Esophagus (tissue), 2 donors: ENCODE data around the gene PDE1A. TPM values are rescaled to one million over a fixed set of nuclear protein-coding genes. Genes with fewer than 3 reads are reported as not detected.
"Not testable (repeated sequence)": the region's sequence is repeated elsewhere in the genome, so short reads cannot be mapped to it uniquely, and the experiment has no call there.

Experiments used
- H3K27ac ChIP-seq, 2 donors: one replicate each; pipeline ENCODE4 v1.5.1; 2013; ENCODE audit warnings: low read depth in 2 of 2, mild to moderate bottlenecking in 2 of 2, inconsistent platforms in 1 of 2, low read length in 1 of 2, moderate library complexity in 1 of 2
- H3K27me3 ChIP-seq, 2 donors: one replicate each; pipeline ENCODE4 v1.6.1; 2013; ENCODE audit warnings: low read length in 2 of 2, control low read depth in 1 of 2, mild to moderate bottlenecking in 1 of 2; ENCODE audit not compliant: insufficient read depth in 2 of 2, control insufficient read depth in 1 of 2
- H3K36me3 ChIP-seq, 2 donors: one replicate each; pipeline ENCODE4 v1.6.1; 2013; ENCODE audit warnings: low read length in 1 of 2; ENCODE audit not compliant: control insufficient read depth in 2 of 2, insufficient read depth in 2 of 2
- H3K4me1 ChIP-seq, 2 donors: one replicate each; pipeline ENCODE4 v1.6.1; 2013; ENCODE audit warnings: low read length in 1 of 2; ENCODE audit not compliant: control insufficient read depth in 2 of 2, insufficient read depth in 2 of 2
- H3K4me3 ChIP-seq, 2 donors: one replicate each; pipeline ENCODE4 v1.5.1; 2013; ENCODE audit warnings: low read length in 2 of 2, mild to moderate bottlenecking in 2 of 2, low read depth in 1 of 2, moderate library complexity in 1 of 2
- H3K9me3 ChIP-seq, 2 donors: one replicate each; pipeline ENCODE4 v1.6.1; 2013; ENCODE audit warnings: mild to moderate bottlenecking in 2 of 2, low read depth in 1 of 2, low read length in 1 of 2, moderate library complexity in 1 of 2; ENCODE audit not compliant: control insufficient read depth in 2 of 2, insufficient read depth in 1 of 2
- WGBS, 2 donors: extraction: QIAGEN DNeasy Blood & Tissue Kit; methylation state at CpG; one replicate each; pipeline ENCODE4 v1.1.7; 2013; 5-methylcytosine and 5-hydroxymethylcytosine counted together
- polyA plus RNA-seq, 2 donors: library from polyadenylated mRNA; stranded (reverse); fragments of 200-250 nt; gene quantifications; one replicate each; pipeline ENCODE4 v1.2.3, GENCODE V29; 2013
- donor health status: healthy with polysubstance abuse.
- donor health status: Bipolar disorder and iron deficiency.

PDE1A gene
- polyA plus RNA-seq, 2 donors: 0.94 to 0.96 TPM

DNA sequence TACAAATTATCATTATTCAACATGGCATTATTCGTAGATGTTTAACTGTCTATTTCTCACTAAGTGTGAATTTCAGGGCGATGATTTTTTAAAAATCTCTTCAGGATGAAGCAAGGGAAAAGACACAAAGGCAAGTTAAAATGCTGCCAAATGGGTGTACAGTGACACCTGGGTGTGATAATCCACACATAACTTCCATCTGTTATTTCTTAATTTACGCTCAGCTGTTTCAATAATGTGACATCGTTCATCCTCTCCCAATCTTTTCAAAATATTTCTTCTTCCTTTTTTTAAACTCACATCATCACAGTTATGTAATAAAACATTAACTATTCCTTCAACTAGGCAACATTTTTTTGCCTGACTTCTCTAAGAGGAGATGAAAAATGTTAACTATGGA is 10.6 kb downstream of the PDE1A start:
- Histone ChIP-seq H3K27ac (no peak overlapping the region), H3K36me3 (no peaks in the 10 kb centered on the region), H3K9me3 (no peaks in the 10 kb centered on the region), H3K4me3 (no peak overlapping the region), H3K4me1 (no peaks in the 10 kb centered on the region), H3K27me3 (no peaks in the 10 kb centered on the region)
- 84 to 86% methylated on average over 4 of the region's 4 CpGs for WGBS, 2 donors

DNA sequence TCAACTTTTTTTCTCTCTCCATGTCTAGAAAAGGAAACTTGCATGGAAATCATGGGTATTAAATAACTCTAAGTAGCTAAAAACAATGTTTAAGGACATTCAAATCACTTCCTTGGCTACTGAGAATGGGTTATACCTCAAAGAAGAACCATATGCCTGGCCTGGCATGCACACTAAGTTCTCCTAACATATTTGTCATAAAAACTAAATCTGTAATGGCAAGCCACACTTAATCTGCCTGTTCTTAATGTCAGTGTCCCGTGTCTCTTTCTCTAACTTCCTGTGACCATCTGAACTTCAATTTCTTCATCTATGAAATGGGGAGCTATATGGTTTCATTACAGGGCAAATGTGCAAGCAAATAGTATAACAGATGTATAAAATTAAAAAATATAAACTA is 11.1 kb downstream of the PDE1A start:
- no peaks in the 10 kb centered on the region for H3K36me3 ChIP-seq
- no peak overlapping the region for H3K4me3 ChIP-seq
- no peaks in the 10 kb centered on the region for H3K9me3 ChIP-seq
- no peaks in the 10 kb centered on the region for H3K4me1 ChIP-seq
- WGBS, 2 donors: 68 to 79% methylated on average over 1 of the region's 1 CpG
- no peaks in the 10 kb centered on the region for H3K27me3 ChIP-seq
- H3K27ac ChIP-seq: no peak overlapping the region

DNA sequence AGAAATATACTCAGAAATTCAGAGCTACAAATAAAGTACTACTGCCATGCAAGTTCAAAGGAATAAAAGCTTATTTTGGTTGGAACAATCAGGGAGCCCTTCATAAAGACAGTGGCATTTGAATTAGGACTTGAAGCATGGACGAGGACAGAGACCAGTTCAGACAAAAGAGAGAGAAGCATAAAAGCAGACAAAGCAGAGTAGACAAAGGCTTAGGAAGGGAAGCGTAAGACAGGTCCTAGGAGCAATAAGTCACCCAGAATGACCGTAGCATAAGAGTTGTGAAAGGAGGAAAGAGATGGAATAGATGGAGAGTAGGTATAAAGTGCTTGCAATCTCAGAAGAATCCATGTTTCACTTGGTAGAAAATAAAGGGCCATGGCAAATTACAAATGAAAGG is 14.0 kb downstream of the PDE1A start:
- no peaks in the 10 kb centered on the region for H3K9me3 ChIP-seq
- H3K4me3 ChIP-seq: no peak overlapping the region
- H3K27me3 ChIP-seq: no peaks in the 10 kb centered on the region
- no peaks in the 10 kb centered on the region for H3K36me3 ChIP-seq
- H3K4me1 ChIP-seq: no peaks in the 10 kb centered on the region
- no peak overlapping the region for H3K27ac ChIP-seq
- WGBS, 2 donors: 81 to 85% methylated on average over 3 of the region's 3 CpGs

DNA sequence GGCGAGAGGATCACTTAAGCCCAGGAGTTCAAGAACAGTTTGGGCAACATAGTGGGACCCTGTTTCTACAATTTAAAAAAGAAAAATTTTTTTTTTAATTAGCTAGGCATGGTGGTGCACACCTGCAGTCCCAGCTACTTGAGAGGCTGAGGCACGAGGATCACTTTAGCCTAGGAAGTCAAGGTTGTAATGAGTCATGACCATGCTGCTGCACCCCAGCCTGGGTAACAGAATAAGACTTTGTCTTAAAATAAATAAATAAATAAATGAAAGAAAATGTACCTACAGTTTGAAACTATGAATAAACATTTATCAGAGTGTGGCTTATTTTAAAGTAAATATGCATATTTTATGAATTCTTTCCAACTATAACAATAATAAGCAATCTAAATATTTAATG is 16.7 kb downstream of the PDE1A start:
- Histone ChIP-seq H3K9me3 (no peaks in the 10 kb centered on the region), H3K4me1 (no peaks in the 10 kb centered on the region), H3K27me3 (no peaks in the 10 kb centered on the region), H3K4me3 (no peak overlapping the region), H3K27ac (no peak overlapping the region), H3K36me3 (no peaks in the 10 kb centered on the region)
- WGBS, 2 donors: 81 to 87% methylated on average over 2 of the region's 2 CpGs

DNA sequence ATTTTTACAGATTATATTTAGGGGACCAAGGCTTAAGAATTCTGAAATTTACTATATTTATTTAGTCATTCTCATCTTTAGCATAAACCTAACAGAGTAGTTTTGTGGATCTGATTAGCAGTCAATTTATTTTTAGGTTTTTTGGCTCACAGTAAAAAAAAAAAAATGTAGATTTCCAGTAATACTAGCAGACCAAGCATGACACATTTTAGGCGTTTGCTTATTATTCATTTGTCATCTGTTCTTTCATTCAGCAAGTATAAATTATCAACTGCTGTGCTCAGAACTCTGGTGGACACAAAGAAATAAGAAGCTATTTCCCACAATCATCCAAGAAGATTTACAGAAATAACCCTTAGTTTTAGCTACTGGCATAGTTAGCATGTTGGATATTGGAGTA is 20.6 kb downstream of the PDE1A start:
- Histone ChIP-seq H3K27me3 (no peaks in the 10 kb centered on the region), H3K9me3 (no peaks in the 10 kb centered on the region), H3K4me3 (no peak overlapping the region), H3K27ac (no peak overlapping the region), H3K36me3 (no peaks in the 10 kb centered on the region), H3K4me1 (no peaks in the 10 kb centered on the region)
- WGBS, 2 donors: 19 to 37% methylated on average over 1 of the region's 1 CpG

DNA sequence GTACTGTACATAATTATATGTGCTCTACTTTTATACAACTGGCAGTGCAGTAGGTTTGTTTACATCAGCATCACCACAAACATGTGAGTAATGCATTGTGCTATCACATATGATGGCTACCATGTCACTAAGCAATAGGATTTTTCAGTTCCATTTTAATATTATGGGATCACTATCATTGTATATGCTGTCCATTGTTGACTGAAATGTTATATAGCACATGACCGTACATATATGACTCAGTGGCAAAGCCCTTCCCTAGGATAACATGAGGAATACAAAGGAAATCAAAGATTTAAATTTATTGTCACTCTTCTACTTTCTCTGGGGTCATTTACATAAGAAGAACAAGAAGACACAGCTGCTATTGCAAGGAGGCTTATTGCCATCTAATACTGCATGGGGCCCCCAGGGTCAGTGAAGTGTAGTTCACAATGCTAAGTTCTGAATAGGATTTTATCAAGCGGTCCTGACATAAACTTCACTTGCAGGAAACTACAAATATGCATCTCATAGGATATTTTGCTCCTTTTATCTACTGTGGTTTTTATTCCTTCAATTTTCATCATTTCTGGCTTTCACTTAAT is 21.8 kb downstream of the PDE1A start:
- no peaks in the 10 kb centered on the region for H3K4me1 ChIP-seq
- no peaks in the 10 kb centered on the region for H3K27me3 ChIP-seq
- no peaks in the 10 kb centered on the region for H3K9me3 ChIP-seq
- no peaks in the 10 kb centered on the region for H3K36me3 ChIP-seq
- H3K4me3 ChIP-seq: no peak overlapping the region
- no peak overlapping the region for H3K27ac ChIP-seq
- WGBS, 2 donors: 90 to 91% methylated on average over 2 of the region's 2 CpGs

DNA sequence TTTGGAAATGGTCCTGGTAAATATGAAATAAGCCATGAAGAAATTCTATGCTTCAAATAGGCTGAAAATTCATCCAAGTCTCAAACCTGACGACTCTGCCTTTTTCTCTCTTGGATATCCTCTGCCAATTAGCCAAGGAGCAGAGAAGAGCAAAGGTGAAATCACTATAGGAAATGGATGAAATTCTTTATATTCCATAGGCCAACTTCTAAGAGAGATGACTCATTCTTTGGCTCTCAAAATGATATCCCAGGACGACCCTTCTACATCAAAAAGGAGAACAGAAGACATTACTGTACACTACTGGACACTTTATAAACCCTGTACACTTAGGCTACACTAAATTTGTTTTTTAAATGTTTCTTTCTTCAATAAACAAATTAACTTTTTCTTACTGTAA is 22.7 kb downstream of the PDE1A start:
- no peaks in the 10 kb centered on the region for H3K9me3 ChIP-seq
- no peak overlapping the region for H3K4me3 ChIP-seq
- H3K27ac ChIP-seq: no peak overlapping the region
- 39 to 52% methylated on average over 2 of the region's 2 CpGs for WGBS, 2 donors
- H3K4me1 ChIP-seq: no peaks in the 10 kb centered on the region
- H3K27me3 ChIP-seq: no peaks in the 10 kb centered on the region
- H3K36me3 ChIP-seq: no peaks in the 10 kb centered on the region

DNA sequence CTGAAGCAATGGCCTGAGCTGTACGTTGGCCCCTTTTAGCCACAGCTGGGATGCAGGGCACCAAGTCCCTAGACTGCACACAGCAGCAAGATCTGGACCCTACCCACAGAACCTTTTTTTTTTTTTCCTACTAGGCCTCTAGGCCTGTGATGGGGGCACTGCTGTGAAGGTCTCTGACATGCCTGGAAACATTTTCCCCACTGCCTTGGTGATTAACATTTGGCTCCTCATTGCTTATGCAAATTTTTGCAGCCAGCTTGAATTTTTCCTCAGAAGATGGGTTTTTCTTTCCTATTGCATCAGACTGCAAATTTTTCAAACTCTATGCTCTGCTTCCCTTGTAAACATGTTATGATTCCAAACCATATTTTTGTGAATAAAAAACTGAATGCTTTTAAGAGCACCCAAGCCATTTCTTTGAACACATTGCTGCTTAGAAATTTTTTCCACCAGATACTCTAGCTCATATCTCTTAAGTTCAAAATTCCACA is 33.5 kb downstream of the PDE1A start:
- no peak overlapping the region for H3K27ac ChIP-seq
- H3K9me3 ChIP-seq: no peaks in the 10 kb centered on the region
- H3K4me1 ChIP-seq: no peaks in the 10 kb centered on the region
- H3K36me3 ChIP-seq: no peaks in the 10 kb centered on the region
- 84 to 85% methylated on average over 1 of the region's 1 CpG for WGBS, 2 donors
- H3K27me3 ChIP-seq: no peaks in the 10 kb centered on the region
- no peak overlapping the region for H3K4me3 ChIP-seq

DNA sequence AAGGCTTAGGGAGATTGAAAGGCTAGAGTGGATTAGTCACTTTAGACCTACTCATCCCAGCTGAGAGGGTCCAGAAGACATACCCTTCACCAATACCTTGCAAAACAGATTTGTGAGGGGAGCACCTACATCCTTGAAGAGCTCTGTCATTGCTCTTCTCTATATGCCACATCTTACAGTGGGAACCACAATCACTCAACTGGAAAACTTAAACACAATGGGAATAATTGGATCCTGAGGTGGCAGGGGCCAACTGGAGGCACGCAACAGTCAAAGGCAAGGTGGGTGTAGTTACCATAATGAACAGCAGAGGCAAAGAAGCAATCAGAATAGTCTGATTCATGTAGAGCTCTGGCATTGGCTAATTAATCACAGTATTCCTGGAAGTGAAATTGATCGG is 35.4 kb downstream of the PDE1A start:
- no peaks in the 10 kb centered on the region for H3K36me3 ChIP-seq
- no peaks in the 10 kb centered on the region for H3K4me1 ChIP-seq
- no peaks in the 10 kb centered on the region for H3K9me3 ChIP-seq
- H3K27me3 ChIP-seq: no peaks in the 10 kb centered on the region
- H3K27ac ChIP-seq: no peak overlapping the region
- WGBS, 2 donors: 67 to 79% methylated on average over 2 of the region's 2 CpGs
- no peak overlapping the region for H3K4me3 ChIP-seq

DNA sequence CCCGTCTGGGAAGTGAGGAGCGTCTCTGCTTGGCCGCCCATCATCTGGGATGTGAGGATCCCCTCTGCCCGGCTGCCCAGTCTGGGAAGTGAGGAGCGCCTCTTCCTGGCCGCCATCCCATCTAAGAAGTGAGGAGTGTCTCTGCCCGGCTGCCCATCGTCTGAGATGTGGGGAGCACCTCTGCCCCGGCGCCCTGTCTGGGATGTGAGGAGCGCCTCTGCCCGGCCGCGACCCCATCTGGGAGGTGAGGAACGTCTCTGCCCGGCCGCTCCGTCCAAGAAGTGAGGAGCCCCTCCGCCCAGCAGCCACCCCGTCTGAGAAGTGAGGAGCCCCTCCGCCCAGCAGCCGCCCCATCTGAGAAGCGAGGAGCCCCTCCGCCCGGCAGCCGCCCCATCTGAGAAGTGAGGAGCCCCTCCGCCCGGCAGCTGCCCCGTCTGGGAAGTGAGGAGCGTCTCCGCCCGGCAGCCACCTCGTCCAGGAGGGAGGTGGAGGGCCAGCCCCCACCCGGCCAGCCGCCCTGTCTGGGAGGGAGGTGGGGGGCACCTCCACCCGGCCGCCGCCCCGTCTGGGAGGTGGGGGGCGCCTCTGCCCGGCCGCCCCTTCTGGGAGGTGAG is 40.5 kb downstream of the PDE1A start:
- not testable (repeated sequence) for H3K4me3 ChIP-seq, H3K9me3 ChIP-seq, H3K36me3 ChIP-seq, H3K4me1 ChIP-seq, H3K27ac ChIP-seq, H3K27me3 ChIP-seq
- WGBS, 2 donors: 93 to 95% methylated on average over 38 to 42 of the region's 42 CpGs
